Stimulated activated CD8-positive, alpha-beta memory T cell treated with anti-CD3 and anti-CD28 coated beads, Interleukin-12 subunit alpha, Interleukin-12 subunit beta, amount 100 ng/mL, for 1 hour (primary cell): ENCODE data around the gene SNIP1.
A peak's percentile ranks its signal among the peaks of the same experiment; 100 is the strongest.
"Not testable (repeated sequence)": the region's sequence is repeated elsewhere in the genome, so short reads cannot be mapped to it uniquely, and the experiment has no call there.

Experiments used
- DNase-seq: peaks from one replicate; pipeline ENCODE4 v3.0.0-alpha.2; 2020; ENCODE audit warnings: low read depth

SNIP1 gene

DNA sequence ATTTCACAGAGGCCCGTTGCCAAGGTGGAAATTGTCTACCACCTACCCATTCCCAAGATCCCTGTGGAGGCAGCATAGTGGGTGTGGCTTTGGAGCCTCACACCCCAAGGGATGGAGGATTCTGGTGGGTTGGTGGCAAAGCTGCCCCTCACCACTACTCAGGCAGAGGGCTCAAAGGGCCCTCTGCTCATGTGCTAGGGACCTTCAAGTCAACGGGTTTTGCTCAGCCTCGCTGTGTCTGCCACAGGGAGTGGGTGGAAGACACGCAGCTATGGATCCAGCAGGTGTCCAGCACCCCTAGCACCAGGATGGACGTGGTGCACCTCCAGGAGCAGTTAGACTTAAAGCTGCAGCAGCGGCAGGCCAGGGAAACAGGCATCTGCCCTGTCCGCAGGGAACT, 5.0 kb upstream of the SNIP1 start:
- DNase-seq, result no peak

DNA sequence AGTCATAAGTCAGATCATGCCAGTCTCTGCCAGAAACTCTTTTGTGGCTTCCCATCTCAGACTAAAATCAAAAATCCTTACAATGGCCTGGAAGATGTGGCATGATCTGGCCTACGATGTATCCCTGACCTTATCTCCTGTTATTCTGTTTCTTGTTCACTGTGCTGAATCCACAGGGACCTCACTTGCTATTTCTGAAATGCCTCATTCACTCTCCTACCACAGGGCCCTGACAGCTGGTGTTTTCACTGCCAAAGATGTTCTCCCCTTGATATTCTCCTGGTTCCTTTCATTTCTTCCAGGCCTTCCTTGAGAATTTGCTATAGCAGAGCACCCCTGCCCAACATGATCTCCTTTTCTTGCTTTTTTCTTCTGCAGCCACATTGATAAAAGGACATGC, 4.3 kb upstream of the SNIP1 start:
- no peak for DNase-seq

DNA sequence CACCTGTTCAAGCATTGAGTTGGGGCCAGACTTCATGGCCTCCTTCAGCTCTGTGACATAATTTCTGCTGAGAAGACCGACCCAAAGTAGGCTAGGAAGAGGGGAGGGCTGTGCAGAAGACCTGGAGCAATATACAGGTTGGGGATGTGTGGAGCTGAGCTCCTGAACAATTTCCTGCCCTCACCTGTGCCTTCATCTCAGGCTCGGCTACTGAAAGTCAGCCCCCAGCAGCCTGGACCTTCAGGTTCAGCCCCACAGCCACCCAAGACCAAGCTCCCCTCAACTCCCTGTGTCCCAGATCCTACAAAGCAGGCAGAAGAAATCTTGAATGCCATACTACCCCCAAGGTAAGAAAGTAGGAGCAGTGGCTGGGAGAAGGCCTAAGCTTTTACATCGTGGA, 3.3 kb upstream of the SNIP1 start:
- DNase-seq, result no peak

- no peak for DNase-seq
Observed at GRCh38 chr1:37556712-37557196, 2.7 kb upstream of the SNIP1 start, which contains the start of gene DNALI1. Gene DNALI1 (plus strand): TSS chr1:37556940. CDS start chr1:37556995, 55 bp downstream.

DNA sequence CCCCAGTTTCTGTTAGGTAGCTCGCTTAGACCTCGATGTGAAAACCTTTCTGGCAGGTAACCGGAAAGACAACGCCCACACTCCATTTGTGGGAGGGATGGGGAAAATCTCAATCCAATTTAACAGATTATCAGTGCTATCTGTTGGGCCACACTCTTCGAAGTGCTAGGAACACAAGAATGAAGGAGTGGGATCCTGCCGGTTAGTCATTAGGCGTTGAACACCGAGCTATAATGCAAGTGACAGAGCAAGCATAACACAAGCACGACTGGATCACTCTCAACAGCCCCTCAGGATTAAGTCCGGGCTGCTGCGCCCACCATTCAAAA, 531 bp downstream of the SNIP1 start:
- DNase-seq, result no peak

- no peak for DNase-seq
Observed at GRCh38 chr1:37549341-37549740, 4.8 kb downstream of the SNIP1 start.

- no peak for DNase-seq
Observed at GRCh38 chr1:37545019-37545418, 9.1 kb downstream of the SNIP1 start.

GRCh38 chr1:37544530-37544929, 9.6 kb downstream of the SNIP1 start:
- no peak for DNase-seq

GRCh38 chr1:37540036-37540785, 13.9 kb downstream of the SNIP1 start:
- no peak for DNase-seq

GRCh38 chr1:37539154-37539553, 14.9 kb downstream of the SNIP1 start:
- DNase-seq, result not testable (repeated sequence)

DNA sequence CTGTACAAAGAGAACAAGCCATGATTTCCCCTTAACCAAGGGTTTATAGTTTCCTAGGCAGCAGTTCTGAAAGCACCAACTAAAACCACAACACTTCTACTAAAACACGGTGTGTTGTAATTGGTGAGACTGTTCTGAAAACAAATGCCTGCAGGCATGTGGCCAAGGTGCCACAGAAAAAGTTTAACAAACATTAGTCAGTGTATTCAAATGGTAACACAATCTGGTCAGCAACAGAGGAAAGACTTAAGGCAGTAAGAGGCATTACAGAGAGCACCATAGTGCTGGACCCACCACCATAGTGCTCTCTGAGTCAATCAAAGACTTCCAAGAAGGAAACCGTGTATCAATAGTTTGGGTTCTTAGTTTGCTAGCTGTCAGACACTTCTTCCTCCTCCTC, 16.7 kb downstream of the SNIP1 start:
- DNase-seq, result no peak

DNA sequence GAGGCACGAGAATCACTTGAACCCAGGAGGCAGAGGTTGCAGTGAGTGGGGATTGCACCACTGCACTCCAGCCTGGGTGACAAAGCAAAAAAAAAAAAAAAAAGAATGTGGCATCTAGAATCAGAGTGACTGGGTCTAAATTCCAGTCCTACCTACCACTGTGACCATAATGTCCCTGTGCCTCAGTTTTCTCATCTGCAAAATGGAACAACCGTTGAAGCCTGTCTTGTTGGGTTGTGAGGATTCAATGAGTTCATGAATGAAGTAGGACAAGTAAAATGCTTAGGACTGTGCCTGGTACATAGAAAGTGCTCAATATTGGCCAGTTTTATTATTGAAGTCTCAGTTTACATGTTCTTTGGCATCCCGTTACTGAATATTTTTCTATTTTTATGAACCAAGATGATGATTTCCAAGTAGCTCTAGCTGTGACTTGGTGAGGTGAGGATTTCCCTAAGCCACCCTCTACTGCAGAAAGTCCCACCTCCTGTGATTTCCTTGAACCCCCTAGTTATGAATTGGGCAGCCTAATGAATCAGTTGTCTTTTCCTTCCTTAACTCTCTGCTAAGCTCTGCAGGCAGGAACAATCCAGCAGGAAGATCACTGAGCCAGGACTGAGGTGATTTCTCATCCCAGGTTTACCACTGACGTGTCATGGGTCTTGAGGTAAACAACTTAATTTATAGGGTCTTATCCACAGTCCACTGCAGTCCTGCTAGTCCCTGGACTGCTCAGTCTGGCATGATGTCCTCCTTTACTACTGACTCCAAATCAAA, 20.6 kb downstream of the SNIP1 start:
- DNase-seq, result no peak

GRCh38 chr1:37532418-37533156, 21.5 kb downstream of the SNIP1 start:
- DNase-seq, result not testable (repeated sequence)

DNA sequence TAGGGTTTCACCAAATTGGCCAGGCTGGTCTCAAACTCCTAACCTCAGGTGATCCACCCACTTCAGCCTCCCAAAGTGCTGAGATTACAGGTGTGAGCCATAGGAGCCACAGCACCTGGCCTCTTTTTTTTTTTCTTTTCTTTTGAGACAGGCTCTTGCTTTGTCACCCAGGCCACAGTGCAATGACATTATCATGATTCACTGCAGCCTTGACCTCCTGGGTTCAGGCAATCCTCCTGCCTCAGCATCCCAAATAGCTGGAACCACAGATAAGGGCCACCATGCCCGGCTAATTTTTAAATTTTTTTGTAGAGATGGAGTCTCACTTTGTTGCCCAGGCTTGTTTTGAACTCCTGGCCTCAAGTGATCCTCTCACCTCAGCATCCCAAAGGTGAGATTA, 24.2 kb downstream of the SNIP1 start:
- not testable (repeated sequence) for DNase-seq

DNA sequence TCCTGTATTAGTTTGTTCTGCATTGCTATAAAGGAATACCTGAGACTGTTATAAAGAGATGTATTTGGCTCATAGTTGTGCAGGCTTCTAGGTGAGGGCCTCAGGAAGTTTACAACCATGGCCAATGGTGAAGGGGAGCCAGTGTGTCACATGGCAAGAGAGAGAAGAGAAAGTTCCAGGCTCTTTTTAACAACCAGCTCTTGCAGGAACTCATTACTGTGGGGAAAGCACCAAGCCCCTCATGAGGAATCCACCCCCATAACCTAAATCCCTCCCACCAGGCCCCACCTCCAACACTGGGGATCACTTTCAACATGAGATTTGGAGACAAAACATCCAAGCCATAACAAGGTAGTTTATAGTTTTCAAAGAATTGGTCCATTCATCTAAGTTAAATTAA, 34.5 kb downstream of the SNIP1 start:
- DNase-seq, result no peak

GRCh38 chr1:37518929-37519328, 35.2 kb downstream of the SNIP1 start:
- DNase-seq, result peak; percentile 24

DNA sequence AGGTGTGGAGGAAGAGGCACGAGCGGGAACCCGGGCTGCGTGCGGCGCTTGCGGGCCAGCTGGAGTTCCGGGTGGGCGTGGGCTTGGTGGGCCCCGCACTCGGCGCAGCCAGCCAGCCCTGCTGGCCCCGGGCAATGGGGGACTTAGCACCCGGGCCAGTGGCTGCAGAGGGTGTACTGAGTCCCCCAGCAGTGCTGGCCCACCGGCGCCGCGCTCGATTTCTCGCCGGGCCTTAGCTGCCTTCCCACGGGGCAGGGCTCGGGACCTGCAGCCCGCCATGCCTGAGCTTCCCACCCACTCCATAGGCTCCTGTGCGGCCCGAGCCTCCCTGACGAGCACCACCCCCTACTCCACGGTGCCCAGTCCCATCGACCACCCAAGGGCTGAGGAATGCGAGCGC, 35.9 kb downstream of the SNIP1 start:
- DNase-seq, result not testable (repeated sequence)

- no peak for DNase-seq
Observed at GRCh38 chr1:37517569-37517968, 36.5 kb downstream of the SNIP1 start.

DNA sequence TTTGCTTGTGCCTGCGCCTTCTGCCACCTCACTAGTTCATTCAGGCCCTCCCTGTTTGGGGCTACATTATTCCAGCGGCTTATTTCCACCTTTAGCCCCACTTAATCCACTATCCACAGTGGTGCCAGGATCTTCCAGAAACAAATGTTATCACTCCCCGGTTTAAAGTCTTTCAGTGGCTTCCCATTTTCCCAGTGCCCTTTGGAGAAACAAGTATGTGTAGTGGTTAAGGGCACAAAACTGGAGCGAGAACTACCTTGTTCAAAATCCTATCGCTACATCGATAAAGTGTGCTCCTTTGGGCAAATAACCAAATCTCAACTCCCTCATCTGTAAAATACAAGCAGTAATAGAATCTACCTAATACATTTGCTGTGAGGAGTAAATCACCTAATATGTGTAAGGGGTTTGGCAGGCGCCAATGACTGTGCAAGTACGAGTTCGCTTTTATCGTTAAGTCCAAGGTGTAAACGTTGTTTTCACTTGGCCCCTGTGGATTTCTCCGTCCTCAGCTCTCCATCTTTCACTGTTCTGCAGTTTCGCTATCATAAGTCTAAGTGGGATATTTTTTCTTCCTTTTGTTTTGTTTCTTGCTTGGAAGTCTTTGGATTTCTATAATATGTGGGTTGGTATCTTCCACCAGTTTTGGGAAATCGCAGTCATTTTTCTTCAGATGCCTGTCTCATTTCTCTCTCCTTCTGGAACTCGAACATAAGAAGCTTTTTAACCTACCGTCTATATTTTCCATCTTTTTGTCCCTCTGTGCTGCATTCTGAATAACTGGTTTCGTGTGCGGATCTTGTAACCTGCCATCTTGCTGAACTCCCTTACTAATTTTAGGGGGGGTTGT, 38.7 kb downstream of the SNIP1 start:
- DNase-seq, result no peak

DNA sequence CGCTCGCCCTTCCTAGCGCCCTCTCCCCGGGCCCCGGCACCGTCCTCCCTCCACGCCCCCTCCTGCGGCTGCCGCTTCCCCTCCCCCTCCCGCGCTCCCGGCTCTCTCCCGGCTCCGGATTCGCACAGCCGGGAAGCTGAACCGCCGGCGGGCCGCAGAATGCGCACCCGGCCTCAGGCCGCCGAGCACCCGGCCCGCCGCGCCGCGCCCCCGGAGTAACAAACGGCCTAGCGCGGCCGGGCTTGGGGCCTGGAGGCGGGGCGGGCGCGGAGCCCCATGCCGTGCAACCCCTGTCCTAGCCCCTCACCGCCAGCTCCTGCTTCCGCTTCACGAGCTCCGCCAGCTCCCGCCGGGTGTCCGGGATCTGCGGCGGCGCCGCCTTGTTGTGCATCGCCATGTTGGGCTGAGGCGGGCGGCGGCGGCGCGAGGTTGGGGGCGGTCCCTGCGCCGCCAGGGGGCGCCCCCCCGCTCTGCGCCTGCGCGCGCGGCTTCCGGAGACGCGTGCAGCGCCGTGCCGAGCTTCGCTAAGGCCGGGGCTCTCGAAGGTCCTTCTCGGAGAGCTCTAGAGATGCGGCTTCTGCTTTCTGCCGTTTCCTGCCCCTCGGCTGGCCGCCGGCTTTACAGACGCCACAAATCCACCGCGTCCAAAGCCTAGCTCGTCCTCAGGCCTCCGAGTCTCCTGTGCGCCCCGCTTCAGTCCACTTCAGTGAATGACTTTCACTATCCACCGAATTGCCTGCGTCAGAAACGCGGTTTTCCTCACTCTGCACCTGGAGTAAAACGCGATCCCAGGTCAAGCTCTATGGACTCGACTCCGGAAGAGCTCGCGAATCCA, 39.5 kb downstream of the SNIP1 start, which contains the start of gene MEAF6:
Gene MEAF6, minus strand, starts transcription at position 417 of the 835 bp plus-strand sequence. Its CDS starts 20 bp downstream, at position 397.
- DNase-seq, result peak; percentile 71
